ENCODE data around the gene HSPA12A.

DNA sequence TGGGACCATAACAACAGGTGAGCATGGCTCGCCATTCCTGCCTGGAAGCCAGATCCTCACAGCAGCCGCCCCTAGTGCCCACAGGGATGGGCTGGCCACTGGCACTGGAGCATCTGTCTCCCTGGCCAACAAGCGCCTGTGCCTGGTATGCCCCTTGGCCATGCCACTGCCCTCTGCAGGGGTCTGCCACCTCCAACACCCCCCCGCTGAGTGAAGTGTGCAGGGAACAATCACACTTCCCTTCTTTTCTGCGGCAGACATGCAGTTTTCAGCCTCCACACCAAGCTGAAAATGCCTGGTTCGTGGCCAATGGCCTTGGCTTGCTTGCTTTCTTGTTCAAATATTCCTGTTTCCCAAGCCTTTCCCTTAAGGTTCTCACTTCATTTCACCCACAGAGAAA lies 50.7 kb downstream of the HSPA12A start:
- no peak for TF ChIP-seq GATA2 (IDR thresholded peaks at IDR 0.05; ENCODE audit: low read depth, low read length)
- no peak for TF ChIP-seq GATA3 (IDR thresholded peaks at IDR 0.05; ENCODE audit: low read depth, low read length)

Data from SH-SY5Y (cell line).